Myocyte (in vitro differentiated cells): Measurements from ENCODE around the gene LRRC32. TPM values are rescaled to one million over a fixed set of nuclear protein-coding genes. Genes with fewer than 3 reads are reported as not detected.
A peak's percentile ranks its signal among the peaks of the same experiment; 100 is the strongest.

Source experiments
- DNase-seq: peaks from one replicate; pipeline ENCODE4 v3.0.0-alpha.2; 2012; ENCODE audit warnings: low read depth
- total RNA-seq: library from RNA; depleted of rRNA; stranded (reverse); fragments of >200 nt; gene quantifications from 2 replicates; pipeline ENCODE4 v1.2.3, GENCODE V29; 2014

LRRC32 gene
- total RNA-seq, 1 donor from 2014 or later, result 0.16 TPM

DNA sequence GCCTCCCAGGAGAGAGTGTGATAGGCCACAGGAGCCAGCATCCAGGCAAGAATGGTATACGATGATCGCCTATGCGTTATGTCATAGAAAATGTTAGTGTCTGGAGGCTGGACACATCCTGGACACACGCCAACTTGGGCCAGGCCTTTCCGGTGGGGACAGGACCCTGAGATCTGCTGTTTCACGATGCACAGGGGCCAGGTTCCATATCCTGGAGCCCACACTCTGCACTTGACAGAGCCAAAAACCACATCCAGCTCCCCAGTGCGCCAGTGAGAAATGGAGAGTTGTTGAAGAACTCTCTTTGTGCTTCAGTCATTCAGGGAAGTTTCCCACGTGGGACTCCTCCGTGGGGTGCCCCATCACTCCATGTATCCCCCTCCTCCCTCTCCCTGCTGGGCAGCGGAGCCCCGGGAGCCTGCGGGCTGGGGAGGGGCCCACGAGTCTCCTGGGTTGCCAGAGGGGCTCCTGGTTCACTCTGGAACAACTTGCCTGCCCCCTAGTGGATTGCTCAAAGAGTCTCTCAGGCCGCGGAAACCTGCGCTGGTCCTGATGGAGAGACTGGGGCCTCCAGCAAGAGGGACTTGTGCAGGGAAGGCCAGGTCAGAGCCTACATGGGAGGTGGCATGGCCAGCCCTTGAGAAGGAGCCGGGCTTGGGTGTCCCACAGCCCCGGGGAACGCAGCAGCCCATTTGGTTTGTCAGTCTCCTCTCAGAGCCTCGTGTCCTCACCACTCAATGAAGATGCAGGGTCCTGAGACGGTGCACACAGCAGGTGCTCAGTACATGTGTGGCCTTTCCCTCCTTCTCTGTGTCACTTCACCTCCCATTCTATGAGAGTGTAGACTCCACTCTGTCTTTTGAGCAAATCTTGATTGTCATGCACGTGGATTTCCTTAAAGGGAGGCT is 10.2 kb upstream of the LRRC32 start:
- DNase-seq, result peak; percentile 75

- no peak for DNase-seq
These were observed 7.8 kb upstream of the LRRC32 start for GRCh38 chr11:76678321-76678720.

DNA sequence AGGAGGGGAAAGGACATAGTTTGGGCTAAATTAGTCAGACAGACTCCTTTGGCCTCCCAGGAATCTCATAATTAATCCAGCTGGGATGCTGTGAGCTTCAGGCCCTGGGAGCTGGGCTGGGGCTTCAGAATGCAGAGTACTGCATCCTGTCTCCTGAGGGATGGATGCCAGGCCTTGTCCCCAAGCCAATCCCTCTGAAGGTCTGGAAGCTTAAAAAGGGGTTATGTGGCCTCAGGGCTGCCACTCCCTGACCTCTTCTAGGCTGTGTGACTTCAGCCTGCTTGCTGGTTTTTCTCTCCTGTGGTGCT is 6.9 kb upstream of the LRRC32 start:
- DNase-seq, result no peak

DNA sequence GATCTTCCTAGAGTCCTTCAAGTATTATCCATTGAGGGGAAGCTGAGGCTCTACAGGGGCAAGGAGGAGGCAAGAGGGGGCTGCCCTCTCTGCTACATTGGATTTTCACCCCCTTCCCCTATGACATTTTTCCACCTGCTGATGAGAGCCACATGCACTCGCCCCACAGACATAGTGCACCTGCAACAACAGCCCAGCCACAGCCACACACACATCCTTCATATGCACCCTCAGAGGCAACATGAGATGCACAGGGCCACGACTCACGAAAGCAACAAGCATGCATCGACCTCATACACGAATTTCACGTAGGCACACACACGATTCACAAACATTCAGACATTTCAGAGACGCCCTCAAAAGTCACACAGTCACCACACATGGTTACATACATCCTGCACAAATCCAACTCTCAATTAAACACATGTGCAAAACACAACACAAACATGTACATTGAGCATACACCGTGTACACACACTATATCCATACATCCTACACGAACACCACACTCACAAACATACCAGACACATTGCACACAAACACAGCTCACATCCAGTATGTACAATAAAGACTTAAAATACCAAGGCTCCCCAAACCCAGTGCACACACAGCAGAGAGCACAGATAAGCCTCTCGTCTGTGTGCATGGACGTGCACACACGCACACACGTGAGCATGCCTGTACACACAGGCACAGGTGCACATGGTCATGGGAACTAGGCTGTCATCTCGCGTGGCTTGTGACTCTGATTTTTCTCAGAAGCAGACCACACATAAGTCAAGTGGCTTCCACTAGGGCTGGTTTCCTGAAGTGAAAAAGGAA is 6.3 kb upstream of the LRRC32 start:
- DNase-seq, result no peak

- DNase-seq, result no peak
These were observed 4.2 kb upstream of the LRRC32 start for GRCh38 chr11:76674517-76675400.

GRCh38 chr11:76673176-76674142 is 2.9 kb upstream of the LRRC32 start:
- no peak for DNase-seq

GRCh38 chr11:76672431-76673175 is 2.1 kb upstream of the LRRC32 start:
- no peak for DNase-seq

- no peak for DNase-seq
These were observed 1.2 kb upstream of the LRRC32 start for GRCh38 chr11:76671626-76672309.

- no peak for DNase-seq
These were observed 668 bp upstream of the LRRC32 start for GRCh38 chr11:76671237-76671592.

DNA sequence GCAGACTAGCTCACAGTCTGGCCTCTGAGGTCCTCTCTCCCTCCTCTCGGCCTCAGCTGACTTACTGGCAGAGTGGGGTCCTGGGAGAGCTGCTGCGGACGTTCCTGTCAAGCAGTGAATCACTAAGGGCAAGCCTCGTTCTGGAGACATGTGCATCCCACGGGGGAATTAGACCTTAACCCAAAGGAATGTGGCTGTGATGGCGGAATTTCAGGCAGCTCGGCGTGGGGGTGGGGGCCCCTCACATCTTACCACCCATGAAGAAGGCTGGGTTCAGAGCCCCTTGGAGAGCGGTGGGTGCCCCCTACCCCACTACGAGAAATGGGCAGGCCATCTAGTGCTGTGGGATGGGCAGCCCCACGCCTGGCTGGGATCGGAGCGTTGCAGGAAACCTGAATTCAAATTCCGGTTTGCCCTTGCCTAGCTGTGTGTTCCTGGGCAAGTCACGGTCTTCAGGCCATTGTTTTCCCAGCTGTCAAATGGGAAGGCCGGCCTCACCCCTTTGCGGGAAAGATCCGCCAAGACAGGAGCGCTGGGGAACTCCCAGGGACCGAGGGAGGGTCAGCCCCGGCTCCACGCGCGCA is 554 bp downstream of the LRRC32 start:
- DNase-seq, result peak; percentile 52

DNA sequence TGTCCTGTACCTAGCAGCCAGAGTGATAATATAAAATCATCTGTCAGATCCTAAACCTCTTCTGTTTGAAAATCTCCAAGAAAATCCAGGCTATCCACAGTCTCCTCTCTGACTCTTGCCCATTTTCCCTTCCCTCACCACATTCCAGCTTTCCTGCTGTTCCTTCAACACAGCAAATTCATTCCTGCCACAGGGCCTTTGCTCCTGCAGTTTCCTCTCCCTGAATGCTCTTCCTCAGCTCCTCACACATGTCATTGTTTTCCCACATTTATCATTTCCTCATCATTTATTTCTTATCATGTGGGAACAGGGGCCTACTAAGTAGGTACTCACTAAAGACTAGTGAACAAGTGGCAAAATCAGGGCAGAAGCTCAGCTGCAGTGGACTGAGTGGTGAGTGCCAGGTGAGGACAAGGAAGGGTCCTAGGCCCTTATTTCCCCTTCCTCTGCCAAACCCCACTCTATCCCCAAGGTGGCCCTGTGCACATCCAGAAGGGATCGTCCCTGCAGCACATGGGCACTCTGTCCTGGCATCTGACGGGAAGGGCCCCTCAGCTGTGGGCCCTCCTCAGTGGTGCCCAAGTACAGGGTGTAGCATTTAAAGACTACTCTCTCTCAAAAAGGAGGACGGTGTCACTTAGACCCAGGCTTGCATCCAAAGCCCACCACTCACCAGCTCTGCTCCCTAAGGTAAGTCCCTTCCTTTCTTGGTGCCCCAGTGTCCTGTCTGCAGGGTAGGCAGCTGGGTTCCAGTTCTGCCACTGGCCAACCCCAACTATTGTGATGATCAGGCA is 2.0 kb downstream of the LRRC32 start:
- no peak for DNase-seq

GRCh38 chr11:76667856-76668255 is 2.7 kb downstream of the LRRC32 start:
- no peak for DNase-seq

- no peak for DNase-seq
These were observed 3.2 kb downstream of the LRRC32 start for GRCh38 chr11:76667271-76667818.

DNA sequence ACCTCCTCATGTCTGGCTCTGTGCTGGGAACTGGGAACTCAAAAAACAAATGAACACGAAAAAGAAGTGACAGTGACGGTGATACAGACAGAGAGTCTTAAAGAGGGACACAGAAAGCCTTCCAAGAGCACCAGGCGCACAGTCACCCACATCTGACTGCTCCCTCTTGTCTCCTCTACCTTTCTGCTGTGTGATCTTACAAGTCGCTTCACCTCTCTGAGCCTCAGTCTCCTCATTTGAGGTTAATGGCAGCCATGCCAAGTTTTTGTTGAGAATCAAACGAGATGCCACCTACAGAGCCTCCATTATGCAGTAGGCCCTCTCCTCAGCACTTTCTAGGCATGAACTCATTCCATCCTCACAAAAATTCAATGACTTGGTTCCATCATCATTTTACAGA is 3.7 kb downstream of the LRRC32 start:
- no peak for DNase-seq

GRCh38 chr11:76666408-76666807 is 4.1 kb downstream of the LRRC32 start:
- DNase-seq, result no peak

- no peak for DNase-seq
These were observed 4.6 kb downstream of the LRRC32 start for GRCh38 chr11:76665921-76666351.

DNA sequence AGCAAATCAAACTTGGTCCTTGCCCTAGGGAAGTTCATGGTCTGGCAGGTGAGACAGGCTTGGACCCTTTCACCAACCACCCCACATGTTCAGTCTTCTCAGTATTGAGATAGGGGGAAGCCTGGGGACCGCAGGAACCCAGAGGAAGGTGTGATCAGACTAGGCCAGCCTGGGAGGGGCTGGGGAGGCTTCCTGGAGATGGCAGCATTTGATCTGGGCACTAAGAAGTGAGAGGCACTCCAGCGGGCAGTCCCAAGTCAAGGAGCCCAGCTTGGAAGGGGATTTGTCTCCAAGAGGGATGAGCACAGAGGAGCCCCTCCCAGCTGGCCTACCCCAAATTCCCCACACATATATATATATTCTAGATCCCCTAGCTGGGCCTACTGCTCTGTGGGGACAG is 5.4 kb downstream of the LRRC32 start:
- no peak for DNase-seq
